ENCODE data around the gene FGFR2.

The FGFR2 gene

DNA sequence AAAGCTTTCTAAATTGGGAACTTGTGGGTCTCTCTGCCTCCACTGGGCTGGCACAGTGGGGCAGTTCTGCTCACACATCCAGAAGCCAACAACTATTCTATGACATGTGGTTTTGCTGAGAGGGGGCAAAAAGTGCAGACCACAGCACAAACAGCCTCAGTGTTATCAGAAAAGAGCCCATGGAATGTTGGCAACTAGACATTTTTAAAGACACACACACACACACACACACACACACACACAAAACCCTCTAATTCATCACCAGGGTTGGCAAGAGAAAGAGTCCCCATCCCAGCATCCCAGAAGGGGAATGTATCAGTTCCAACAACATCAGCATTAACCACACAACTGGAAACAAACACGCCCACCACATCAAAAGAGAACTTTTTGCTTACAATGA, 117.1 kb downstream of the FGFR2 start:
- DNase-seq (ENCODE audit: low spot score): no peak
- in situ Hi-C loops (cut with MboI; ENCODE audit: low pct_unique_long_range_greater_than_20kb, low sequenced_read_pairs, unreplicated experiment): no loop called here
- TF ChIP-seq, protein P1, sequence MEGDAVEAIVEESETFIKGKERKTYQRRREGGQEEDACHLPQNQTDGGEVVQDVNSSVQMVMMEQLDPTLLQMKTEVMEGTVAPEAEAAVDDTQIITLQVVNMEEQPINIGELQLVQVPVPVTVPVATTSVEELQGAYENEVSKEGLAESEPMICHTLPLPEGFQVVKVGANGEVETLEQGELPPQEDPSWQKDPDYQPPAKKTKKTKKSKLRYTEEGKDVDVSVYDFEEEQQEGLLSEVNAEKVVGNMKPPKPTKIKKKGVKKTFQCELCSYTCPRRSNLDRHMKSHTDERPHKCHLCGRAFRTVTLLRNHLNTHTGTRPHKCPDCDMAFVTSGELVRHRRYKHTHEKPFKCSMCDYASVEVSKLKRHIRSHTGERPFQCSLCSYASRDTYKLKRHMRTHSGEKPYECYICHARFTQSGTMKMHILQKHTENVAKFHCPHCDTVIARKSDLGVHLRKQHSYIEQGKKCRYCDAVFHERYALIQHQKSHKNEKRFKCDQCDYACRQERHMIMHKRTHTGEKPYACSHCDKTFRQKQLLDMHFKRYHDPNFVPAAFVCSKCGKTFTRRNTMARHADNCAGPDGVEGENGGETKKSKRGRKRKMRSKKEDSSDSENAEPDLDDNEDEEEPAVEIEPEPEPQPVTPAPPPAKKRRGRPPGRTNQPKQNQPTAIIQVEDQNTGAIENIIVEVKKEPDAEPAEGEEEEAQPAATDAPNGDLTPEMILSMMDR (IDR thresholded peaks at IDR 0.05; ENCODE audit: extremely low read depth, insufficient read depth, missing control alignments): no peak

DNA sequence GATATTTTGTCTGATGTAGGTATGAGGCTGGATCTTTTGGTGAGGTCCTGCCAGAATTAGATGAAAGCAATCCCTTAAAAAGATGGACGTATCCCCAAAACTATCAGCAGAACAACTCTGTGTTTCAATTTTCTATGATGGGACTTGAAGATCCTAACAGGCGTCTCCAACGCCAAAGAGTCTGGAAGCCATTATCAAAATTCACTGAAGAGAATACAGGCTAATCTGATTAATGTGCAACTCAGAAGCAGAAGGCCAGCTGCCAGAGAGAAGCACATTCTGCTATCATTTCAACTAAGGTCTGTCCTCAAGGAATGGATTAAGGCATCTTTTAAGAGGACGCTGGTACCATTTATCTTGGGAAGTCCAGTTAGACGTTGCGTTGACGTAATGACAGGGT, 119.7 kb downstream of the FGFR2 start:
- TF ChIP-seq, protein P1 (IDR thresholded peaks at IDR 0.05; ENCODE audit: extremely low read depth, insufficient read depth, missing control alignments): no peak
- DNase-seq (ENCODE audit: low spot score): no peak
- in situ Hi-C loops (cut with MboI; ENCODE audit: low pct_unique_long_range_greater_than_20kb, low sequenced_read_pairs, unreplicated experiment): no loop called here

DNA sequence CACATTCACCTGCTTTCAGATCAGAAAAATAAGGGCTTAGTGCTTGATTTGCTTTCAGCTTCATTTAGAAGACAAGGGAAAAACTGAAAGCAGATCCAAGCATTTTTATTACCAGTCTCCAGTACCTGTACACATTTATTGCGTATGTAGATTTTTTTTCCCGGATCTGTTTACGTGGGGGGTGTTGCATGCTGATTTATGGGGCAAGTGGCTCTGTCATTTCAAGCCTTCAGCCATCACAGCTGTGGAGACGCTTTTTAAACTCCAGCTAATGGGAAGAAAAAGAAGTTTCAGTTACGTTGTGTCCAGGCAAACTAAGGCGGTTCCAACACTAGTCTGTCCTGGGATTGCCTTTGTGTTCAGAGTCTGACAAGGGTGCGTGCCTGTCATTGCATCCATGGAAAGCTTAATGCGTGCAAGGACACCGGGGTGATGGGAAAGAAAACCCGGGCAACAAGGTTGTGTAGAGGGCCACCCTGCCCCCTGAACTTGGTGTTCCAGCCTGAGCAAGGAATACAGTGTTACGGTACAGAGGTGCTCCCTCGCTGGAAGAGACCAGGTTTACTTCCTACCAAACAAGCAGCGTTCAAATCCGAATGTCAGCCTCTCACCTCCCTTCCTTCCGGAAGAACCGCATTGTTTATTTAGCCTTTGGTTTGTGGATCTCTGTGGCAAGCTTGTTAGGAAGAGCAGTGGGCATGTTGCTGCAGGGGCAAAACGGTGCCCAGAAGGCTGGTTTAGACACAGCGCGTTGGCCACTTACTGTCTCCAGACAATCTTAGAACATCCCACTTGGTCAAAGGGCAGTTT, 128.2 kb downstream of the FGFR2 start:
- TF ChIP-seq, protein P1 (IDR thresholded peaks at IDR 0.05; ENCODE audit: extremely low read depth, insufficient read depth, missing control alignments): no peak
- DNase-seq (ENCODE audit: low spot score): no peak
- in situ Hi-C loops (cut with MboI; ENCODE audit: low pct_unique_long_range_greater_than_20kb, low sequenced_read_pairs, unreplicated experiment): no loop called here

DNA sequence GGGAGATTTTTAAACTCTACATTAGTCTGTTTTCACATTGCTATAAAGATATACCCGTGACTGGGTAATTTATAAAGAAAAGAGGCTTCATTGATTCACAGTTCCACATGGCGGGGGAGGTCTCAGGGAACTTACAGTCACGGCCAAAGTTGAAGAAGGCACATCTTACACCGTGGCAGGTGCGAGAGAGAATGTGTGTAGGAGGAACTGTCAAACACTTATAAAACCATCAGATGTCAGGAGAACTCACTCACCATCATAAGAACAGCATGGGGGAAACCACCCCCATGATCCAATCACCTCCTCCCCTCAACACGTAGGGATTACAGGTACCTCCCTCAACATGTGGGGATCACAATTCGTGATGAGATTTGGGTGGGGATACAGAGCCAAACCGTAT, 129.5 kb downstream of the FGFR2 start:
- in situ Hi-C loops (cut with MboI; ENCODE audit: low pct_unique_long_range_greater_than_20kb, low sequenced_read_pairs, unreplicated experiment): no loop called here
- TF ChIP-seq, protein P1 (IDR thresholded peaks at IDR 0.05; ENCODE audit: extremely low read depth, insufficient read depth, missing control alignments): no peak
- DNase-seq (ENCODE audit: low spot score): no peak

DNA sequence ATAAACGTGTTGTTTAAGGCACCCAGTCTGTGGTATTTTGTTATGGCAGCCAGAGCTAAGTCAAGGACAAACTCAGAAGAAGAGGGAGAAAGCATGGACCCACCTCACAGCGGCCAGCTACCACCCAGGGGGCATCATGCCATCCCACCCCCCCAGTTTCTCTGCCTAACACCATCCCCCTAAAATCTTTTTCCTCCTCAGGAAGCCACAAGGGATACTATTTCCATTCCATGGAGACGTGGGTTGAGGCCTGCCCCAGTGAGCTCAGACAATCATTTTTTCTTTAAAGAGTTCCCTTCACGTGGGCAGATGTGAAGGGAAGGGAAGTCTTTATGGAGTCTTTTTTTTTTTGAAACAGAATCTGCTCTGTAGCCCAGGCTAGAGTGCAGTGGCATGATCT, 131.8 kb downstream of the FGFR2 start:
- no peak for DNase-seq (ENCODE audit: low spot score)
- in situ Hi-C loops (cut with MboI; ENCODE audit: low pct_unique_long_range_greater_than_20kb, low sequenced_read_pairs, unreplicated experiment): no loop called here
- TF ChIP-seq, protein P1 (IDR thresholded peaks at IDR 0.05; ENCODE audit: extremely low read depth, insufficient read depth, missing control alignments): no peak

DNA sequence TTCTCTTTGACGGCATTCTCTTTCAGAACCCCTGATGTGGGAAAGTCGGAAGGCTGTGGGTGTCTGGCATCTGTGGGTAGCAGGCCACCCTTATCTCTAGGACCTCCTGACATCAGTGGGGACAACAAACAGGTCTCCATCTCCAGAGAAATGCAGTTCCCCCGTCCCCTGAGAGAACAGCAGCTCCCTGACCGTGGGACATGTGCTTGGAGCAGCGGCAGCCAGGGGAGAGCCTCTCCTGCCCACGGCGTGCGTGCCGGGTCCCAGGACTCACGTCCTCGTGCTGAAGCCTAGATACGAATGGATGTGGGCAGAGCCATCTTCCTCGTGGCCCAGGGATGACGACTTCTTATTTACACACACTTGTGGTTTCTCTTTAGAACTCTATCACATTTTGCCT, 133.0 kb downstream of the FGFR2 start:
- in situ Hi-C loops (cut with MboI; ENCODE audit: low pct_unique_long_range_greater_than_20kb, low sequenced_read_pairs, unreplicated experiment): no loop called here
- TF ChIP-seq, protein P1 (IDR thresholded peaks at IDR 0.05; ENCODE audit: extremely low read depth, insufficient read depth, missing control alignments): no peak

More for the DNA sequence above, 133.0 kb downstream of the FGFR2 start:
- no peak for DNase-seq (ENCODE audit: low spot score)

Data from GM13977 (cell line).